ENCODE data around the gene CHST11.
"Not testable (repeated sequence)": the region's sequence is repeated elsewhere in the genome, so short reads cannot be mapped to it uniquely, and the experiment has no call there.

CHST11 gene

GRCh38 chr12:104526320-104526719 is 69.6 kb downstream of the CHST11 start:
- Mint-ChIP-seq H3K4me1 (peaks cover 80% of the 10 kb centered on the region), H3K4me3 (no peak overlapping the region), H3K27me3 (no peaks in the 10 kb centered on the region), H3K9me3 (peaks cover 14% of the 10 kb centered on the region), H3K27ac (peak overlapping the region; percentile 71), H3K36me3 (peaks cover 65% of the 10 kb centered on the region)
- ATAC-seq, result no peak

GRCh38 chr12:104526751-104527150 is 70.0 kb downstream of the CHST11 start:
- no peaks in the 10 kb centered on the region for H3K27me3 Mint-ChIP-seq
- H3K36me3 Mint-ChIP-seq, result peaks cover 70% of the 10 kb centered on the region
- H3K27ac Mint-ChIP-seq, result peak overlapping the region; percentile 71
- no peak for ATAC-seq
- peaks cover 80% of the 10 kb centered on the region for H3K4me1 Mint-ChIP-seq
- no peak overlapping the region for H3K4me3 Mint-ChIP-seq
- H3K9me3 Mint-ChIP-seq, result peaks cover 14% of the 10 kb centered on the region

GRCh38 chr12:104527653-104528052 is 70.9 kb downstream of the CHST11 start:
- not testable (repeated sequence) for ATAC-seq, H3K27me3 Mint-ChIP-seq, H3K4me3 Mint-ChIP-seq
- Mint-ChIP-seq H3K27ac (peak overlapping the region; percentile 71), H3K4me1 (peaks cover 81% of the 10 kb centered on the region), H3K36me3 (peaks cover 79% of the 10 kb centered on the region), H3K9me3 (peaks cover 14% of the 10 kb centered on the region)

GRCh38 chr12:104529130-104529874 is 72.6 kb downstream of the CHST11 start:
- no peak for ATAC-seq
- Mint-ChIP-seq H3K27ac (no peak overlapping the region), H3K4me3 (no peak overlapping the region), H3K4me1 (peaks cover 81% of the 10 kb centered on the region), H3K27me3 (no peaks in the 10 kb centered on the region), H3K9me3 (peaks cover 14% of the 10 kb centered on the region), H3K36me3 (peaks cover 84% of the 10 kb centered on the region)

GRCh38 chr12:104532636-104533035 is 75.9 kb downstream of the CHST11 start:
- H3K27me3 Mint-ChIP-seq, result no peaks in the 10 kb centered on the region
- peaks cover 68% of the 10 kb centered on the region for H3K36me3 Mint-ChIP-seq
- H3K4me1 Mint-ChIP-seq, result peaks cover 89% of the 10 kb centered on the region
- no peak for ATAC-seq
- H3K27ac Mint-ChIP-seq, result no peak overlapping the region
- H3K9me3 Mint-ChIP-seq, result peaks cover 7% of the 10 kb centered on the region
- no peak overlapping the region for H3K4me3 Mint-ChIP-seq

GRCh38 chr12:104533134-104533533 is 76.4 kb downstream of the CHST11 start:
- H3K4me1 Mint-ChIP-seq, result peaks cover 91% of the 10 kb centered on the region
- ATAC-seq, result no peak
- no peaks in the 10 kb centered on the region for H3K27me3 Mint-ChIP-seq
- H3K9me3 Mint-ChIP-seq, result peaks cover 4% of the 10 kb centered on the region
- no peak overlapping the region for H3K27ac Mint-ChIP-seq
- no peak overlapping the region for H3K4me3 Mint-ChIP-seq
- H3K36me3 Mint-ChIP-seq, result peaks cover 68% of the 10 kb centered on the region

- ATAC-seq, result no peak
- Mint-ChIP-seq H3K4me3 (peak overlapping the region; percentile 8), H3K4me1 (peaks cover 93% of the 10 kb centered on the region), H3K36me3 (peaks cover 68% of the 10 kb centered on the region), H3K27me3 (no peaks in the 10 kb centered on the region), H3K27ac (peak overlapping the region; percentile 68), H3K9me3 (peaks cover 2% of the 10 kb centered on the region)
Measured at GRCh38 chr12:104534162-104534856, 77.6 kb downstream of the CHST11 start.

- H3K27ac Mint-ChIP-seq, result peak overlapping the region; percentile 68
Measured at GRCh38 chr12:104534857-104535248, 78.1 kb downstream of the CHST11 start.

GRCh38 chr12:104535369-104535768 is 78.6 kb downstream of the CHST11 start:
- no peaks in the 10 kb centered on the region for H3K9me3 Mint-ChIP-seq
- peaks cover 91% of the 10 kb centered on the region for H3K4me1 Mint-ChIP-seq
- H3K27ac Mint-ChIP-seq, result no peak overlapping the region
- H3K36me3 Mint-ChIP-seq, result peaks cover 61% of the 10 kb centered on the region
- no peak overlapping the region for H3K4me3 Mint-ChIP-seq
- no peak for ATAC-seq
- no peaks in the 10 kb centered on the region for H3K27me3 Mint-ChIP-seq

More at GRCh38 chr12:104534857-104535248, 78.1 kb downstream of the CHST11 start:
- Mint-ChIP-seq H3K27me3 (no peaks in the 10 kb centered on the region), H3K4me1 (peaks cover 96% of the 10 kb centered on the region), H3K9me3 (no peaks in the 10 kb centered on the region), H3K4me3 (no peak overlapping the region), H3K36me3 (peaks cover 66% of the 10 kb centered on the region)
- no peak for ATAC-seq

- Mint-ChIP-seq H3K4me1 (peaks cover 82% of the 10 kb centered on the region), H3K36me3 (peaks cover 46% of the 10 kb centered on the region), H3K27ac (peak overlapping the region; percentile 43), H3K9me3 (no peaks in the 10 kb centered on the region), H3K4me3 (peak overlapping the region; percentile 14), H3K27me3 (no peaks in the 10 kb centered on the region)
- peak; percentile 87 for ATAC-seq
Measured at GRCh38 chr12:104536841-104537240, 80.1 kb downstream of the CHST11 start.

GRCh38 chr12:104538056-104538455 is 81.3 kb downstream of the CHST11 start:
- peaks cover 79% of the 10 kb centered on the region for H3K4me1 Mint-ChIP-seq
- peak overlapping the region; percentile 43 for H3K27ac Mint-ChIP-seq
- H3K36me3 Mint-ChIP-seq, result peaks cover 43% of the 10 kb centered on the region
- no peaks in the 10 kb centered on the region for H3K27me3 Mint-ChIP-seq
- H3K4me3 Mint-ChIP-seq, result no peak overlapping the region
- no peaks in the 10 kb centered on the region for H3K9me3 Mint-ChIP-seq
- ATAC-seq, result no peak

GRCh38 chr12:104538891-104539462 is 82.2 kb downstream of the CHST11 start:
- H3K4me1 Mint-ChIP-seq, result peaks cover 75% of the 10 kb centered on the region
- no peak overlapping the region for H3K4me3 Mint-ChIP-seq
- no peak overlapping the region for H3K27ac Mint-ChIP-seq
- H3K9me3 Mint-ChIP-seq, result no peaks in the 10 kb centered on the region
- ATAC-seq, result no peak
- no peaks in the 10 kb centered on the region for H3K27me3 Mint-ChIP-seq
- H3K36me3 Mint-ChIP-seq, result peaks cover 46% of the 10 kb centered on the region

- Mint-ChIP-seq H3K4me3 (no peak overlapping the region), H3K4me1 (peaks cover 66% of the 10 kb centered on the region), H3K27ac (no peak overlapping the region), H3K27me3 (no peaks in the 10 kb centered on the region), H3K36me3 (peaks cover 37% of the 10 kb centered on the region), H3K9me3 (no peaks in the 10 kb centered on the region)
- ATAC-seq, result no peak
Measured at GRCh38 chr12:104544836-104545235, 88.1 kb downstream of the CHST11 start.

GRCh38 chr12:104546575-104546974 is 89.8 kb downstream of the CHST11 start:
- Mint-ChIP-seq H3K36me3 (peaks cover 41% of the 10 kb centered on the region), H3K27ac (no peak overlapping the region), H3K27me3 (no peaks in the 10 kb centered on the region), H3K4me1 (peaks cover 70% of the 10 kb centered on the region), H3K4me3 (no peak overlapping the region), H3K9me3 (no peaks in the 10 kb centered on the region)
- no peak for ATAC-seq

GRCh38 chr12:104547235-104547634 is 90.5 kb downstream of the CHST11 start:
- Mint-ChIP-seq H3K4me3 (no peak overlapping the region), H3K4me1 (peaks cover 75% of the 10 kb centered on the region), H3K36me3 (peaks cover 47% of the 10 kb centered on the region), H3K27ac (no peak overlapping the region), H3K27me3 (no peaks in the 10 kb centered on the region), H3K9me3 (no peaks in the 10 kb centered on the region)
- no peak for ATAC-seq
